K562 (cell line): Measurements from ENCODE around the gene GRIN2A. TPM values are rescaled to one million over a fixed set of nuclear protein-coding genes. Genes with fewer than 3 reads are reported as not detected.

Experiments
- ATAC-seq: fragments of 200-7000 bp; cut with Tn5 transposase; 3 replicates; pipeline ENCODE4 v1.9.1; 2020; ENCODE audit warnings: moderate library complexity
- BruUV-seq: library from RNA; stranded (reverse); fragments of 400-500 nt; replicated peaks from 2 replicates; lab custom pipeline; 2021; lab: Mats Ljungman, UMichigan
- CTCF ChIA-PET: fragments of 300-600 bp; formaldehyde crosslinking; extraction: SDS; loops from one replicate; lab custom pipeline; 2021; ENCODE audit warnings: low intra/inter-chr PET ratio; lab: Yijun Ruan, JAX
- POLR2A ChIA-PET: fragments of 300-600, 350-650 bp; sonication (Branson Sonifier 250); formaldehyde crosslinking; extraction: SDS; loops from one replicate; lab custom pipeline; 2021; ENCODE audit warnings: antibody characterized with exemption, inconsistent platforms; lab: Yijun Ruan, JAX
- DNase-seq, 4 experiments: peaks; one replicate each; pipeline versions ENCODE4 v3.0.0 to v3.0.0-alpha.2; 2011 to 2018; ENCODE audit warnings: low spot score in 3 of 4, mixed read lengths in 3 of 4; ENCODE audit errors: extremely low read depth in 1 of 4
- FAIRE-seq: peaks from 2 replicates; lab custom pipeline; 2011; peaks lifted over from hg19 to GRCh38; lab: Jason Lieb, UNC
- H2AFZ ChIP-seq: 2 replicates; pipeline ENCODE4 v1.6.0; 2011; ENCODE audit warnings: low read depth, low read length, control low read depth, inconsistent platforms
- H3K27ac ChIP-seq: fragments of 200-600 bp; 3 replicates; pipeline ENCODE4 v1.8.0; 2011; ENCODE audit warnings: low read depth, mild to moderate bottlenecking, control low read depth, inconsistent platforms, low read length, moderate library complexity, mixed read lengths; ENCODE audit errors: extremely low read depth
- H3K27me3 ChIP-seq, 2 experiments: fragments of 300-600 bp in 1 of 2; 2 replicates in 1 of 2; 3 replicates in 1 of 2; pipeline versions ENCODE4 v1.6.0 to v1.8.0; 2011; ENCODE audit warnings: inconsistent platforms in 2 of 2, low read length in 2 of 2, mild to moderate bottlenecking in 1 of 2, mixed read lengths in 1 of 2, moderate library complexity in 1 of 2; ENCODE audit not compliant: control insufficient read depth in 2 of 2, insufficient read depth in 2 of 2
- H3K36me3 ChIP-seq: fragments of 300-600 bp; 3 replicates; pipeline ENCODE4 v1.8.0; 2011; ENCODE audit warnings: mild to moderate bottlenecking, low read length, inconsistent platforms; ENCODE audit not compliant: control insufficient read depth, insufficient read depth
- H3K4me1 ChIP-seq, 2 experiments: fragments of 200-600 bp in 1 of 2; replicated peaks in 1 of 2; 2 replicates in 1 of 2; 3 replicates in 1 of 2; pipeline versions ENCODE4 v1.5.1 to v1.8.0; 2011; ENCODE audit warnings: inconsistent platforms in 2 of 2, low read length in 2 of 2, mild to moderate bottlenecking in 1 of 2, mixed read lengths in 1 of 2, moderate library complexity in 1 of 2; ENCODE audit not compliant: control insufficient read depth in 2 of 2, insufficient read depth in 2 of 2
- H3K4me2 ChIP-seq: 2 replicates; pipeline ENCODE4 v1.6.1; 2011; ENCODE audit warnings: low read length, control low read depth, inconsistent platforms, mixed read lengths; ENCODE audit not compliant: insufficient read depth
- H3K4me3 ChIP-seq: fragments of 200-600 bp; sonication (generic), shearing (Covaris generic); 2 replicates; pipeline ENCODE4 v1.5.1; 2016; ENCODE audit warnings: control low read depth, inconsistent platforms
- H3K79me2 ChIP-seq: fragments of 200-600 bp; 3 replicates; pipeline ENCODE4 v1.8.0; 2011; ENCODE audit warnings: low read length, inconsistent platforms; ENCODE audit not compliant: control insufficient read depth, insufficient read depth
- H3K9ac ChIP-seq, 2 experiments: 2 replicates each; pipeline versions ENCODE4 v1.6.0 to v1.6.1; 2011; ENCODE audit warnings: low read depth in 2 of 2, low read length in 2 of 2, control low read depth in 1 of 2, inconsistent platforms in 1 of 2, mild to moderate bottlenecking in 1 of 2, mixed read lengths in 1 of 2; ENCODE audit not compliant: insufficient read depth in 1 of 2
- H3K9me1 ChIP-seq: one replicate; pipeline ENCODE4 v1.6.0; 2011; ENCODE audit warnings: inconsistent platforms, mild to moderate bottlenecking, low read length, moderate library complexity; ENCODE audit not compliant: control insufficient read depth, insufficient read depth
- H3K9me3 ChIP-seq: replicated peaks from 2 replicates; pipeline ENCODE4 v1.5.1; 2011; ENCODE audit warnings: low read depth, low read length, inconsistent platforms; ENCODE audit not compliant: control insufficient read depth, insufficient read depth
- H4K20me1 ChIP-seq: replicated peaks from 2 replicates; pipeline ENCODE4 v1.6.1; 2011; ENCODE audit warnings: low read length, inconsistent platforms, mixed read lengths; ENCODE audit not compliant: control insufficient read depth, insufficient read depth
- CBFA2T3 ChIP-seq: fragments of 450-650 bp; IDR thresholded peaks from 2 replicates; pipeline ENCODE4 v1.6.1; 2017
- CBX3 ChIP-seq, 2 experiments: IDR thresholded peaks; 1 replicate in 1 of 2; 2 replicates in 1 of 2; pipeline ENCODE4 v1.6.1; 2012; ENCODE audit warnings: inconsistent platforms in 2 of 2, low read length in 2 of 2, borderline replicate concordance in 1 of 2, control low read depth in 1 of 2
- CTBP1 ChIP-seq: fragments of 450-650 bp; IDR thresholded peaks from 2 replicates; pipeline ENCODE4 v1.6.1; 2016; ENCODE audit warnings: borderline replicate concordance
- FIP1L1 ChIP-seq: fragments of 200-400 bp; formaldehyde crosslinking; IDR thresholded peaks from 2 replicates; pipeline ENCODE4 v1.6.1; 2018; ENCODE audit warnings: mild to moderate bottlenecking, low read depth, low read length; ENCODE audit not compliant: poor library complexity, severe bottlenecking
- MYBL2 ChIP-seq, 2 experiments: fragments of 450-650 bp in 1 of 2; sonication (generic) in 1 of 2; formaldehyde crosslinking in 1 of 2; IDR thresholded peaks; 2 replicates each; pipeline versions ENCODE4 v1.6.1 to v1.8.1; 2017 to 2022; ENCODE audit warnings: borderline replicate concordance in 1 of 2, inconsistent platforms in 1 of 2, low read depth in 1 of 2, mild to moderate bottlenecking in 1 of 2, missing genetic modification reagents in 1 of 2, moderate library complexity in 1 of 2
- RBFOX2 ChIP-seq: fragments of 200-400 bp; formaldehyde crosslinking; IDR thresholded peaks from 2 replicates; pipeline ENCODE4 v1.6.1; 2017; ENCODE audit warnings: low read depth, mild to moderate bottlenecking, low read length, moderate library complexity
- RFX5 ChIP-seq: IDR thresholded peaks from 2 replicates; pipeline ENCODE4 v1.6.1; 2011; ENCODE audit warnings: low read depth, mild to moderate bottlenecking, improper control_type of control experiment, low read length
- SAFB2 ChIP-seq: fragments of 200-400 bp; formaldehyde crosslinking; IDR thresholded peaks from 2 replicates; pipeline ENCODE4 v1.6.1; 2018; ENCODE audit warnings: borderline replicate concordance, low read length, low read depth, moderate library complexity; ENCODE audit not compliant: severe bottlenecking
- SMC3 ChIP-seq: conservative IDR thresholded peaks from 2 replicates; pipeline ENCODE4 v1.6.1; 2011; ENCODE audit warnings: low read depth, low read length, improper control_type of control experiment; ENCODE audit not compliant: insufficient read depth
- SNIP1 ChIP-seq: fragments of 450-650 bp; IDR thresholded peaks from 2 replicates; pipeline ENCODE4 v1.7.1; 2017; ENCODE audit warnings: low read depth, mild to moderate bottlenecking
- STAT6 ChIP-seq: sonication (generic); formaldehyde crosslinking; IDR thresholded peaks from 2 replicates; pipeline ENCODE4 v1.8.1; 2023; ENCODE audit warnings: mild to moderate bottlenecking, missing genetic modification reagents
- TBL1XR1 ChIP-seq, 2 experiments: IDR thresholded peaks; 2 replicates each; pipeline ENCODE4 v1.6.1; 2012; ENCODE audit warnings: improper control_type of control experiment in 2 of 2, low read length in 2 of 2, mild to moderate bottlenecking in 1 of 2
- ZBTB34 ChIP-seq: fragments of 250-450 bp; sonication (Bioruptor Pico); IDR thresholded peaks from 2 replicates; pipeline ENCODE4 v1.8.0; 2021; ENCODE audit warnings: mild to moderate bottlenecking, moderate library complexity
- ZNF3 ChIP-seq: fragments of 250-450 bp; sonication (Bioruptor Pico); IDR thresholded peaks from 2 replicates; pipeline ENCODE4 v1.5.0; 2021; ENCODE audit warnings: mild to moderate bottlenecking, moderate library complexity
- WGBS: fragments of 100-300 bp; shearing (Covaris generic); methylation state at CpG from one replicate; pipeline ENCODE4 v1.1.6; 2016; ENCODE audit warnings: low coverage, mixed read lengths; ENCODE audit not compliant: insufficient coverage; ENCODE audit errors: missing lambda C conversion rate; 5-methylcytosine and 5-hydroxymethylcytosine counted together
- in situ Hi-C: fragments of 300-500 bp; cut with MboI; formaldehyde crosslinking; loops from 4 replicates; pipeline ENCODE4 v1.15.0; 2018; ENCODE audit warnings: inconsistent platforms, mixed read lengths
- intact Hi-C: fragments of 100-400 bp; cut with micrococcal nuclease; formaldehyde crosslinking; loops from 2 replicates; pipeline ENCODE4 v1.14.2; 2022
- polyA plus RNA-seq, 8 experiments: library from polyadenylated mRNA; depleted of rRNA in 4 of 8; stranded (reverse) in 5 of 8; unstranded in 3 of 8; fragments of >200 nt; fragmentation: Nextera tagmentation in 2 of 8; fragmentation: Illumina TruSeq in 1 of 8; extraction: Ambion mirVana in 2 of 8; extraction: Trizol in 1 of 8; gene quantifications; 2 replicates each; pipeline versions ENCODE4 v1.2.1 to v1.2.3, GENCODE V29; 2011 to 2014; ENCODE audit warnings: inconsistent platforms in 1 of 8, missing spikeins in 1 of 8
- total RNA-seq, 7 experiments: library from RNA; depleted of rRNA in 6 of 7; stranded (reverse); fragments of >200 nt in 6 of 7; fragmentation: Illumina TruSeq in 2 of 7; extraction: Trizol in 2 of 7; gene quantifications; 2 replicates each; pipeline versions ENCODE4 v1.2.1 to v1.2.3, GENCODE V29; 2011 to 2021; ENCODE audit warnings: low replicate concordance in 1 of 7
- TF ChIP-seq, protein P1 (sequence below): fragments of 450-650 bp; formaldehyde crosslinking; IDR thresholded peaks from 2 replicates; pipeline ENCODE4 v1.4.0; 2022; ENCODE audit warnings: missing genetic modification characterization

Gene GRIN2A
- total and polyA plus RNA-seq, 9 of the 15 experiments (the other 6 are each of a cell fraction or from before 2014, with no cell fraction given), result not detected

DNA sequence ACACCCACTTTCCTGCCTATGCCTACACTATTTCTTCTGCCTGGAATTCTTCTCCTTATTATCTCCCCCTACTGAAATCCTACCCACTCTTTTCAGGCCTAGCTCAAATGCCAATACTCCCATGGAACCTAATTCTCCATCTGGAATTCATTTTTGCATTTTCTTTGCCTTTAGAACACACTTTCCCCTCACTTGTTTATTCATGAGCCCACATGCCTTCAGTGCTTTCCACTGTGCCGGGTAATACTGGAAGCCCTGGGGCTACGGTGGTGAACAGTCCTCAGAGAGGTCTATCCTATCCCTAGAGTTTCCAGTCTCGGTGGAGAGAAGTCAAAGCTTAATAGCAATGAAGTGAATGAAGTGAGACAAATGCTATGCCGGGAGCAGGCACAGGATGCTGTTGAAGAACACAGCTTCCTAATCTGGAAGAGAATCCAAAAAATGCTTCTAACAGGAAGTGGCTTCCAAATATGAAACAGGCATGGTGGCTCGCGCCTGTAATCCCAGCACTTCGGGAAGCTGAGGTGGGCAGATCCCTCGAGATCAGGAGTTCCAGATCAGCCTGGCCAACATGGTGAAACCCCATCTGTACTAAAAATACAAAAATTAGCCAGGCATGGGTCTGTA, 322.4 kb downstream of the GRIN2A start:
- in situ Hi-C loops, result no loop called here
- Histone ChIP-seq H3K4me2 (no peak overlapping the region), H2AFZ (no peak overlapping the region), H3K9ac (no peak overlapping the region), H3K4me3 (no peak overlapping the region), H3K9me1 (no peaks in the 10 kb centered on the region), H3K9me3 (no peaks in the 10 kb centered on the region), H3K27me3 (no peaks in the 10 kb centered on the region), H3K36me3 (no peaks in the 10 kb centered on the region), H3K4me1 (no peaks in the 10 kb centered on the region), H3K79me2 (no peaks in the 10 kb centered on the region), H3K27ac (no peak overlapping the region), H4K20me1 (no peaks in the 10 kb centered on the region)
- no peak for FAIRE-seq
- WGBS, result 0% methylated on average over 8 of the region's 8 CpGs
- POLR2A ChIA-PET, result no interaction called here
- DNase-seq, result no peak
- intact Hi-C loops, result no loop called here
- BruUV-seq, result no TSS peak
- no peak for ATAC-seq
- TF ChIP-seq TBL1XR1 (IDR thresholded peaks at IDR 0.05; ENCODE audit: low read length in 2 of 2) (no peak), CBFA2T3 (no peak), MYBL2 (IDR thresholded peaks at IDR 0.05; ENCODE audit: low read depth) (no peak), MYBL2 (CRISPR knock-in tag; IDR thresholded peaks at IDR 0.05; ENCODE audit: borderline replicate concordance) (no peak), STAT6 (CRISPR knock-in tag) (no peak), SNIP1 (no peak), CBX3 (IDR thresholded peaks at IDR 0.05; ENCODE audit: borderline replicate concordance in 1 of 2, low read length in 2 of 2) (no peak), ZBTB34 (CRISPR knock-in tag) (no peak), SMC3 (no peak), FIP1L1 (no peak), SAFB2 (no peak), RFX5 (no peak), CTBP1 (no peak), ZNF3 (CRISPR knock-in tag) (no peak), RBFOX2 (no peak)
- TF ChIP-seq, protein P1, sequence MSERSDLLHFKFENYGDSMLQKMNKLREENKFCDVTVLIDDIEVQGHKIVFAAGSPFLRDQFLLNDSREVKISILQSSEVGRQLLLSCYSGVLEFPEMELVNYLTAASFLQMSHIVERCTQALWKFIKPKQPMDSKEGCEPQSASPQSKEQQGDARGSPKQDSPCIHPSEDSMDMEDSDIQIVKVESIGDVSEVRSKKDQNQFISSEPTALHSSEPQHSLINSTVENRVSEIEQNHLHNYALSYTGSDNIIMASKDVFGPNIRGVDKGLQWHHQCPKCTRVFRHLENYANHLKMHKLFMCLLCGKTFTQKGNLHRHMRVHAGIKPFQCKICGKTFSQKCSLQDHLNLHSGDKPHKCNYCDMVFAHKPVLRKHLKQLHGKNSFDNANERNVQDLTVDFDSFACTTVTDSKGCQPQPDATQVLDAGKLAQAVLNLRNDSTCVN, result no peak
- CTCF ChIA-PET, result no interaction called here
